GOT3 (cell line): ENCODE measurements around the gene PDHX.
"Not testable (repeated sequence)": the region's sequence is repeated elsewhere in the genome, so short reads cannot be mapped to it uniquely, and the experiment has no call there.

Source experiments
- DNase-seq: peaks from one replicate; lab custom pipeline; 2025; ENCODE audit warnings: mixed read lengths; lab: John Stamatoyannopoulos, UW

PDHX gene

DNA sequence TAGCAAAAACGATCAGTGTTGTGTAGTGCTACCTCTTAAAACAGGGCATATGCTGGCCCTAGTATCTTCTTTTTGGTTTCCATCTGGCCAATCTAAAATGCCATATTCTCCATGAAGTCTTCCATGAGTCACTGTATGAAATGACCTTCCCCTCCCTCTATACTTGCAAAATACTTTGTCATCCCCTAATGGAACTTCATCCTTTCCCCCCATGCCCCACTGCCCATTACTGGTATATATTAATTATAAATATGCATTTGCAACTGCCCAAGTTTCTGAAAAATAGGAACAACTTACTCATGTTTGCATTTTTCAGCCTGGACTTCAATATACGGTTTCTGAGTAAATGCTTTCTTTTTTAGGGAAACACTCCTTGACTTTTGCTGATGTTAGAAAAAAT is 4.7 kb upstream of the PDHX start:
- no peak for DNase-seq

DNA sequence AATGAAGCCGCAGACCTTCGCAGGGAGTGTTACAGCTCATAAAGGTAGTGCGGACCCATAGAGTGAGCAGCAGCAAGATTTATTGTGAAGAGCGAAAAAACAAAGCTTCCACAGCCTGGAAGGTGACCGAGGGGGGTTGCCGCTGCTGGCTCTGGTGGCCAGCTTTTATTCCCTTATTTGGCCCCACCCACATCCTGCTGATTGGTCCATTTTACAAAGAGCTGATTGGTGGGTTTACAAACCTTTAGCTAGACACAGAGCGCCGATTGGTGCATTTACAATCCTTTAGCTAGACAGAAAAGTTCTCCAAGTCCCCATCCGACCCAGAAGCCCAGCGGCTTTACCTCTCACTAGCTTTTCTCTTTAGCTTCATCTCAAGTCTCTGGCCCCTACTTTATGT is 2.9 kb upstream of the PDHX start:
- not testable (repeated sequence) for DNase-seq

DNA sequence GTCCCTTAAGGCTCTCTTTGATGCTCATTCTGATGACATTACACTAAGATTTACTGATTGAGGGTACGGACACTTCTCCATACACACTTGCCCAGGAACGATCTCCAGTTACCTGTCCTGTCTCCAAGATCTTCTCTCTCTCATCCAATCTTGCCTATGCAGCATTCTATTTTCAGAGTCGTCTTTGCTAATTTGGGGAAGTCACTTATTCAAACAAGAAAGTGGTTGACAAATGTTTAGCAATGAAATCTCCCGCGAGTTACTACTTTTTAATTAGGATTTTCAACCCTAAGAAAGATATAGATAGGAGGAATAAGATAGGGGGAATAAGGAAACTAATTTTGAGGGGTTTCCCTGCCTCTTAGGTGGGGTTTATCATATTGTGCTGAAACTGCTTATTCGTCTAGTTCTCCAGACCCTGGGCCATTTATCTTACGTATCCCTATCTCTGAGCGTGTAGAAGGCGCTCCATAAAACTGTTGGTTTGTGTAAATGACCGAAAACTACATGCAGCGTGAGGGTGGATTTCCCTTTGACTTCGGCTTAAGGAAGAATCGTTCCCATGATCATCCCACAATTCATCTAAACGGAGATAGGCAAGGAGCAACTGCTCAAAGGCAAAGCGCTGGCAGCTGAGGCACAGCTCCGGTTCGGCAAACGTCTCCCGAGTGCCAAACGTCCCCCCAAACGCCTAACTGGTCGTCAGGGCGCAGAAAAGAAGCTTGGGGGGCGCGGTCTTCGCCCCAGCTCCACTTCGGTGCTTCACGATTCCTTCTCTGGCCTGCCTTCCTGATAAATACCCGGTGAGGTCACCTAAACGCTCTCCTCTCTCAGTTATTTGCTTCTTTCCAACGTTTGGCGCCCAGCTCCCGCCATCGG is 1.0 kb upstream of the PDHX start:
- DNase-seq, result no peak

DNA sequence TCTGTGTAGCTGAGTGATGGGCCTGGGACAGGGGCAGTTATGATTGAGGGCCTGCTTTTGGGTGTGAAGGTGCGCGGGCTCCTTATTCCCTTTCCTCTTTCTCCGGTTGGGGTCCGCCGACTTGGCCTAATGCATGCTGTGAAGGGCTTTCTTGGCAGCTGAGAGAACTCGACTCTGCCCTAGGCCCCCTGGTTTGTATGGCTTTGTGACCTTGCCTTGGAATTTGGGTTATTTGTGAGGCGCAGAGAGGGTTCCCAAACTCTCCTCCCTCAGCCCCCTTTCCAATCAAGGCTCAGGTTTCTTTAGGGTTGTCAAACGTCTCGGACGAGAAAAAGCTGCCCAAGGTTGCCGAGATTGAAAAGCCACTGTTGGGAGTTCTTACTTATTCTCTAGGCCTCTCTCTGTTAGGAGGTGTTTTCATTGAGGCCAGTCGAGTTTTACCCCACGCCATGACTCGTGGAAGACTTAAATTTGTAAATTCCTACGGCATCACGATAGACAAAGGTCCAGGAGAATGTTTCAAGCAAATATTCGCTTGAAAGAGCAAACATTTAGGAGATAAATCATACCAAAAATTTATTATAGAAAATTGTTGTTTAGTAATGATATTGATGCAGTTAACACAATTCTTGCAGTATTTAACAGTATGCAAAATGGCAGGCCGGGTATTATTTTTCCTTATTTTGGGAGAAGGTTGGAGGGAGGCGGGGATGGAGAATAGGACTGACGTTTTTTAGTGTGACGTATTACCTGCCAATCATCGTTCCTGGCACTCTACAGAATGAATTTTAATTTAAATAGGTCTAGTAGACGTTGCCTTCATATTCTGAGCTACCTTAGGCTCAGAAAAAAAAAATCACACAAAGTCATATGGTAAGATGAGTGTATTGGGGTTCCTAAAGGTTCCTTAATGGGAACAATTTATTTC is 689 bp downstream of the PDHX start:
- DNase-seq, result no peak

DNA sequence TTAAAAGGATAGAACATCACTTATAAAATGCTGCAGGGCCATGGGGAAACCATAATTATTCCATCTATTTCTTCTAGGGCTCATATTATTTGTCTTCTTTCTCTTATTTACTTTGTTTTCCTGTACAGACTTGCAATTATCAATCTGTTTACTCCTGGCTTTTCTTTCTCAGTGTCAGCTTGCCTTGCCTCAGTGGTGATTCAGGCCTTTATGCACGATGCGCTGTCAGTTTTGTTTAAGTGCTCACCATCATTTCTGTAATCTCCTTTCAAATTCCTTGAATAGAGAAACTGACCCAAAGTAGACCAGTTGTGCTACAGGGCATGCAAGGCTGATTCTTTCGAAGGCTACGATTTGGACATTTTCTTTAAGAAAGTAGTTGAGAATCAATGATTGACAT is 4.7 kb downstream of the PDHX start:
- no peak for DNase-seq

DNA sequence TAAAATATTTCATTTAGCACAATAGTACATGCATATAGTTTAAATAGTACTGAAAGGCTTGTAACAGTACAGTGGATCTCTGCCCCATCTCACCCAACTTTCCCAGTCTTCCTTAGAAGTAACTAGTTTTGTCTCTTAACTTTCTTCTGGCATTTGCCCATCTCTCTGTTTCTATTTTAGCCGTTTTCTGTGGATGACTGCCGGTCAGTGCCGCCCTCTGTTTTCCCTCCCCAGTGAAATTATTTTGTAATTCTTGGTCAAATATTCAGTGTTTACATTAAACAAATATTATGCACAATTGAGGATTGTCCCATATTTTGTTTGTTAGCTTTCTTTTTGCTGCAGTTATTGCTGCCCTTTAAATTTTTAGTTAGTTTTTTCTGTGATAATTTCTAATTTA is 8.3 kb downstream of the PDHX start:
- DNase-seq, result no peak

DNA sequence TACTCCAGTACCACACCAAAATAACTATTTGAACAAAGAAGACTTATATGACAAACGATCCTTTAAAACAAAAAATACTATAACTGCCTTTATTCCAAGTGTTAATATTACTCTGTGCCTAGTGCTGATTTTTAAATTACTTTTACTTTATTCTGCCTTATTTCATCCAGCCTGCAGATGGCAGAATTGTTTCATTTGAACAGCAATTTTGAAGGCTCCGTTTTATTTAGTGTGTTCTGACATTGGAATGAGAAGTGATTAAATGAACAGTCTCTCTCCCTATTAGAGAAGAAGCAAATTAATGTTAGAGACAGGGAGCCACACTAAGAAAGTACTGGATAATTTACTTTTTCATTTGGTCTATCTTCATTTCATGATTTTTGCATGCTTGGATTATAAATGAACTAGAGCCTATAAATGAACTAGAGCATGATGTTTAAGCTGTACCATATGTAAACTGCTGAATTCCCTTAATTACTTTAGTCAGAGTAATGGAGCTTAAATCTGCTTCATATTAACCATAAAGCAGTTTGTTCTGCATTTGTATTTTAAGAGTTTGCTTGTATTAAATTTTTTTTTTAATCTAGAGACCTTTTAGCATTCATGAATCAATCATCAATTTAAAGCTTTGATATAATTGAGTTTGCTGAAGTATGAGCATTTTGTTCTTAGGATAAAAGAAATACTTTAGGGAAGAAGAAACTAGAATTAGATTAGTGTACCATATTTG is 9.8 kb downstream of the PDHX start:
- no peak for DNase-seq

DNA sequence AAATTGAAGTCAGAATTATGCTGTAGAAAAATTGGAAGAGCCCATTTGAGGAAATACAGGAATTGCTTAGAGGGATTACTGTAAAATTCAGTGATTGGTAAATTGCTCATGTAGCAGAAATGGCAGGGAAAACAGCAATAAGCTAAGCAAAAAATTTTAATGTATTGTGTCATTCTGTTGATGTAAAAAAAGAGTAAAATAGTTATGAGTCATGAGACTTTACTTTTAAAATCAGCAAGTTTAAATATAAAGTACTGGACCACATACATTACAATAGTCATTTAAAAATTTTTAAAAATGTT is 10.4 kb downstream of the PDHX start:
- DNase-seq, result no peak

DNA sequence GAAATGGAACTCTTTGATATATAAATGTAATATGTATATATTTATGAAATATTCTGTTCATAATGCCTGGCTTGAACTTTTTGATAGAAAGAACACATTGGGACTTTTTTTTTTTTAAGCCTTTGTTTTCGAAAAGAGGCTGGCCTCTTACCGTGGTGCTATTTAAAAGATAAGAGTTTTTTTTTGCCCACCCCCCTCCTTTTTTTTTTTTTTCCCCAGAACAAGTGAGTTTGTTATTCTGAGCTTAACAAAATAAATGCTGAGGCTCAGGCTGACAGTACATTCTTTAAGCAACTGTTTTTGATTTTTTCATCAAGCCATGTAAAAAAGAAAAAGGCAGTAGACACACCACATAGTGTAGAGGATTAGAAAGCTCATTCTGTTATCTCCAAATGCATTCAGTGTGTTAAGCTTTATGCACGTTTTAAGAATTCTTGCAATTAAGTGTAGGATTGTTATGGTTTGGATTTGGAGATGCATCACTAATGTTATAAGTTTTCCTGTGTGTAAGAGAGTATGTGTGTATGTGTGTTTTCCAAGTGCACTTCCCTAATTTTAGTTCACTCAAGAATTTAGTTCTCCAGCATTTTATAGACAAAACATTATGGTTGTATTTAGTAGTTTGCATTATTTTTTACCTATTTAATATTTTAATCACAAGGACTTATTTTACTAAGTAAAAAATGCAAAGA is 12.0 kb downstream of the PDHX start:
- DNase-seq, result no peak

DNA sequence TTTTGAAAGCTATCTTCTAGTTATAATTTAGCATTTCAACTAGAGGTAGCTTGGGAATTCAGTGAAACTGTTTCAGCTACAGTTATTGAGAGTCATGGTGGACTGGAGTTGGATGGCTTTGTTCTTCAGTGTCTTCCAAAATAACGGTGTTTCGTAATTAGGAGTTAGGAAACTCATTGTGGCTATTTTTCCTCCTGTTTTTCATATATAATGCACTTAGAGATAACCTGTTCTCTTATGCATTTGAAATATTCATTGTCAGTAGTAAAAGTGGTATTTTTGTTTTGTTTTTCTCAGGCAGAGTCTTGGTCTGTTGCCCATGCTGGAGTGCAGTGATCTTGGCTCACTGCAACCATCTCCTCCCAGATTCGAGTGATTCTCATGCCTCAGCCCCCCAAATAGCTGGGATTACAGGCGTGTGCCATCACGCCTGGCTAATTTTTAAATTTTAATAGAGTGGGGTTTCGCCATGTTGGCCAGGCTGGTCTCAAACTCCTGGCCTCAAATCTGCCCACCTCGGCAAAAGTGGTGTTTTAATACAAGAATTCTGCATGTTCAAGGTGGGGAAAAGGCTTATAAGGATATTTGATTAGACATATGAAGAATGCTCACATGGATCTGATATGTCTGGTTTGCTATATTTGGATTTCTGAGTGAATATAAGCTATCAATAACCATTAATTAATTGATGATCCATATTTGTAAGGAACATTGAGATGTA is 12.7 kb downstream of the PDHX start:
- DNase-seq, result no peak

DNA sequence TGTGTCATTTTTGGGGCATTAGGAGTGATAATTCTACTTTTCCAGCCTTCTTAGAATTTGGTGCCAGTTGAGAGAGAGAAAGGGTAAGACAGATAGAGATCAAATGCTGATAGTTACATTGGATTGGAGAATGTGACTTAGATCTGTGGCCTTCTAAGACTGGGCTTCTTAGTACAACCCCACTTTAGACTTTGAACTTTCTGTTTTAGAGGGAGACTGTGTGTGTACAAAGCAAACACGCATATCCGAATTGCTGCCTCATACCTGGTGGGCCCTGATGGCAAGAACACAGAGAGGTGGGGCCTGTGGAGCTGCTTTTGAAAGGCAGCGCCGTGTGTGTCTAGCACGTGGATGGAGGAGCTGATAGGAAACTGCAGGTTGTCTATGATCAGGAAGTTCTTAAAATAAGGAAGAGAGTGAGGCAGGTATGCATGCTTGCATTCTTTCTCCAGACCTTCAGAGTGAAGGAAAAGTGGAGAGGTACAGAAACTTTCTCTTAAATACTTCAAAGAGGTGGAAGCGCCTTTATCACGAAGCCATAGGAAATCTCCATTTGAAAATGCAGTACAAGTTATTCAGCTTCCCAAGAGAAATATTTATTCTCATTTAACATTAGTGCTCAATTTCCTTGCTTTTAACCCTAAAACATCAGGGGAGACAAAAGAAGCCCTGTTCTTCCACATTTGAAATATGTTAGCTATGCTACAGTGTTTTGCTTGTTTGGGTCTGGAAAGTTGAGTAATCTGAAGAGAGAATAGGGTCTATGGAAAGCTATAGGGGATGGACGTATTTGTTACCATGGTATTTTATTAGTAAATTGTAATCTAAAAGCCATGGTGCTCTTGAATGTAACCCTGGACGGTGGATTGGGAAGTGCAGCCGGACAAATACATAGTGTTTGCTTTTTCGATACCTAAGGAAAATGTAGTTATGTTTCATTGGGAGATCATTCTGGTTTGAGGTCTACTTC is 13.7 kb downstream of the PDHX start:
- no peak for DNase-seq

DNA sequence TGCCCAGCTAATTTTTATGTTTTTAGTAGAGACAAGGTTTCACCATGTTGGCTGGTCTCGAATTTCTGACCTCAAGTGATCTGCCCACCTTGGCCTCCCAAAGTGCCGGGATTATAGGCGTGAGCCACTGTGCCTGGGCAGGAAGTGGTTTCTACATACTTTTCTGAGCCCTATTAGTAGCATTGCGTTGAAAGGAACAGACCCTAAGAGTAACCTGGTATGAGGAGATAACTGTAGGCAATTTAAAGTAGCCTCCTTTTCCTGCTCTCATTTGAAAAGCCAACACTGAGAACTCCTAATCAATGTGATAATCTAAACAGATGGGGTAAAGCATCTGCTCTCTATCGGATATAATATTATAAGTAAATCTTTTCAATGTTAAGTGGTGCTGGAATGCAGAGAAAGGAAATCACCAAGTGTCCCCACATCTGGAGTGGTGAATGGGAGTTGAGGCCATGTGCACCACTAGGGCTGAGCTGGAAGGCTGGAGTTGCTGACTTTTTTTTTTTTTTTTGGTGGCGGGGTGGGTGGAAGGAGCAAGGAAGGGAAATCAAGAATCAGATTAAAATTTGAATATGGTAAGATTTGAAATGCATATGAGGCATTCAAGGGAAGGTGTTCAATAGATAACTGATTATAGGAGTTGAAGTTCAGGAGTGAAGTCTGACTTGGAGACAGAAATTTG is 20.7 kb downstream of the PDHX start:
- DNase-seq, result no peak

DNA sequence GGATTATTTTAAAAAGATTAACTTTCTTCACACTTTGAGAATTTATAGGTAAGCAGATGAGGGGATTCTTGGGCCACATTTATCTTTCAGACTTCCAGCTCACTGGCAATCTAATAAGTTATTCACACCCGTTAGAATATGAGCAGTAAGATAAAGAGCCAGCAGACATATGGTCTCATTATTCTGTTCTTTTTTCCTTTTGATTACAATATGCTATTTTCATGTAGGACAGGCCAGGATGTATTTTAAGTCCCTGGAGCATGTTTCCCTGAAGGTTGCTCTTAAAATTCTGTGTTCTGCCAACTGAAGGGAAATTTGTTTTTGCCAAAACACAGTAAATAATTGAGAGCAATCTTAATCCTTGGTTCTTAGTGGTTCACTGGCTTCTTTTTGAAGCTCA is 22.2 kb downstream of the PDHX start:
- DNase-seq, result no peak

DNA sequence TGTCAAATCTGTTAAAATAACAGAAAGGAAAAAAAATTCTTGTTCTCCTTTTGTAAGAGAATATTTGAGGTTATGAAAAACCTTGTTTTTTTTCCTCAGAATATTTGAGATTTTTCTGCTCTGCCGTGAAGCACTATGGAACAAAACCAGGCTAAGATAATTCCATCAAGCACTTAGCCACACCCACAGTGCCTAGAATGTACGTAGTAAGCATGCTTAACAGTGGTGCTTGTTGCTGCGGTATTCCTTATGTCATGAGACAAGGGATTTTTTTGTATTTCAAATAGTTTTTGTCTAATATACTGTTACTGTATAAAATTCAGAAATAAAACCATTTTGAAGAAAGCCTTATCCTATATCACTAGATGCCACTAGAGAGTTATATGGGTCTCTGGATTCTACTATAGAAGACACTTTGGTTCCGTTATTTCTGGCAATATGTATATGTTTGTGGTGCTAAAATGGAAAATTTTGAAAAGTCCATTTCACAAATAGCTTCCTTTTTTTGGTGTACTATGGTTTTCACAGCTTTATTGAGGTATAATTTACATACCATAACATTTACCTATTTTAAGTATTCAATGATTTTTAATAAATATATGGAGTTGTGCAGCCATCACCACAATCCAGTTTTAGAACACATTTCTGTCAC is 23.7 kb downstream of the PDHX start:
- DNase-seq, result no peak

DNA sequence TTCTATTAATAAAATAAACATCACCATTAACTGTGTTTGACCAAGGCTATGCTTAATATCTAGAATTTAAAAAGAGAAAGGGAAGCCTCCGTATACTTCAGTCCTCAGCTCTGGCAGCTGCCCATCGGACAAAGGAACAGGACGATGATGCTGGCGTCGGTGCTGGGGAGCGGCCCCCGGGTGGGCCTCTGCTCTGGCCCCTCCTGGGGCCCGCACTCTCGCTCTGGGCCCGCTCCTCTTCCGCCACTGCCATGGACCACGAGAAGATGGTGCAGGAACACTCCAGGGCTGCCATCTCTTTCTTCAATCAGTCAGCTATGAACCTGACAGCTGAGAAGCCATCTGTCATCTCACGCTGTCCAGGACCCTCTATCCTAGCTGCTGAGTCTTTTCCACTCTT is 25.3 kb downstream of the PDHX start:
- DNase-seq, result no peak

DNA sequence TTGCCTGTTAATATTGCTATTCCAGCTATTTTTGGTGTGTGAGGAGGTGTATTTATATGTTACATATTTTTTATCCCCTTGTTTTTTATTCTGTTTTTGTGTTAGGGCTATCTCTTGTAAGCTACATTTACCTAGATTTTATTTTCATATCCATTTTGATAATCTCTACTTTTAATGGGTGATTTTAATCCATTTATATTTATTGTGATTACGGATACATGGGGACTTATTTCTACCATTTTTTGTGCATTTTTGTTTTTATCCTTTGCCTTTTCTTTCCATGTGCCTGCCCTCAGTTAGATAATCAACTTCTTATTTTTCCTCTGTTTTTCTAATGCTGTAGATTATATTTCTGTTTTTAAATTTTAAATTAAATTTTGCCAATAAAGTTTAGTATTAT is 28.3 kb downstream of the PDHX start:
- no peak for DNase-seq

DNA sequence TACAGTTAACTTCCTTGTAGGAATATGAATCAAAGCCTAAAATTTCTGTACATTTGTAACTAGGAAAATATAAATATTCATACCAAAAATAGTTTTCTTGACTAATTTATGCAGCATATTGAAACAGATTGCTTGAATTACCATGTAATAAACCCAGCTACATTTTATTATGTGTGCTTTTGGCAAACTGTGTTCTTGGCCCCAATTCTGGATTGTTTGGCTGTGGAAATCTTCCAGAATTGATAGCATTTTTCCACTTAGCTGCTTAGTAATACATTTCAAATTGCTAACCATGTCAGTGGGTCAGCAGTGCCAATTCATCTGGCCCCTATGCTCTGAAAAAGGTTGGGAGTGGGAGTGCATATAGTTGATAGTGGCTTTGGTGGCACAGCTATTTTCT is 32.3 kb downstream of the PDHX start:
- DNase-seq, result no peak

DNA sequence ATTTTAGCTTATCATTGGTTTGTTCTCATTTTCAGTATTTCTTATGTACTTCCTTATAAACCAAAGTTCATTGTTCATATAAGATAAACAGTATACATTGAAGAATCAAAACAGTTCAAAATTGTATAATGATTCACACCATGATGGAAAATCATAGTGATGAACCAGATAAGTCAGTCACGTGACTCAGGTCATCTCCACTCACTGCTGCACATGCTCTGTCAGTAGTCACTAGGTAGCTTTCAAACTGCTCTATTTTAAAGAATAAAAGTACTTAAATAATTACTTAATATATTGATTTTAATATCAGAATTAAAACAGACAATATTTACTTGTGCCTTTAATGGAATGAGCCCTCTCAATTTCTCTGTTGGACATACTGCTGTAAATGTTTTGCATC is 37.5 kb downstream of the PDHX start:
- no peak for DNase-seq

DNA sequence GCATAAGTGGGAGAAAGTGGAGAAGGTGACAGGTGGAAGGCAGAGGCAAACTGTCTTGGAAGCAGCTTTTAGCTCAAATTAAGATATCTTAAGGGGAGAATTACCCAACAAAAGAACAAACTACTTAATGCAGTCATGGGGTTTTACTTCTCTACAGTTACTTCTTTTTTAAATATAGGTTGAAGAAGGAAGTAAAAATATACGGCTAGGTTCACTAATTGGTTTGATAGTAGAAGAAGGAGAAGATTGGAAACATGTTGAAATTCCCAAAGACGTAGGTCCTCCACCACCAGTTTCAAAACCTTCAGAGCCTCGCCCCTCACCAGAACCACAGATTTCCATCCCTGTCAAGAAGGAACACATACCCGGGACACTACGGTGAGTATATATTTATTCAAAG is 40.8 kb downstream of the PDHX start:
- DNase-seq, result no peak
